T-helper 1 cell treated with Interleukin-12 subunit alpha and Interleukin-12 subunit beta and Interleukin-4 antibody, amounts not matched to agents 30 ng/mL and 1 ng/mL, for 36 hours (primary cell): ENCODE measurements around the gene SUFU. TPM values are rescaled to one million over a fixed set of nuclear protein-coding genes. Genes with fewer than 3 reads are reported as not detected.
"Not testable (repeated sequence)": the region's sequence is repeated elsewhere in the genome, so short reads cannot be mapped to it uniquely, and the experiment has no call there.

Experiments used
- intact Hi-C: fragments of 100-400 bp; cut with micrococcal nuclease; formaldehyde crosslinking; loops from one replicate; pipeline ENCODE4 v1.15.1; 2024
- total RNA-seq: library from RNA; stranded (reverse); gene quantifications from 2 replicates; pipeline ENCODE4 v1.2.3, GENCODE V29; 2022

SUFU gene
- total RNA-seq, 1 donor from 2014 or later, result 12.9 TPM

GRCh38 chr10:102667411-102667810 lies 163.6 kb downstream of the SUFU start:
- intact Hi-C loops, result not testable (repeated sequence)

GRCh38 chr10:102668326-102669107 lies 164.7 kb downstream of the SUFU start:
- intact Hi-C loops, result no loop called here

GRCh38 chr10:102669206-102670064 lies 165.7 kb downstream of the SUFU start:
- intact Hi-C loops, result no loop called here

DNA sequence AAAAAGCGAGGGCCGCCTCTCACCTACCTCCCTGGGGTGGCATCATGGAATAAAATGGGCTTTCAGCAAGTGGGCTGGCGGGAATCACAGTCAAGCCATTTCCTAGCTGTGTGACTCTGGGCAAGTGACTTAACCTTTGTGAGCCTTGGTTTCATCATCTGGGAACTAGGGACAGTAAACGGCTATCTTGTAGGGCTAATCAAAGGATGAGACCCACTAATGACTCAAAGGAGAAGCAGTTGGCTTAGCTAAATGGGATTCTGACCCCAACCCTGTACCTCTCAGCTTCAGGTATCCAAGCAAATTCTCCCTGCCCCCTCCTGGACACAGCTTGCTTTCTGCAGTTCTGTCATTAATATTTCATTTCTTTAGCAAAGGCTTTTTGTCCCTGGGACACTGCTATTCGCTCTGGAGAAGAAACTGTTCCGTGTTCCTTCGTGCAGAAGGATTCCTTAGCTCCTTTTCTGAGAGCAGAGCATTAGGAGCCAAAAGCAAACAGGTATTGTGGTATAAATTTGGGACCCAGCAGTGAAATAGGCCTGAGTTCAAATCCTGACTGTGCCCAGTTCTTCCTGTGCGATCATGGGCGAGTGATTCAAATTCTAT lies 166.4 kb downstream of the SUFU start:
- intact Hi-C loops, result no loop called here

GRCh38 chr10:102670871-102671434 lies 167.2 kb downstream of the SUFU start:
- intact Hi-C loops, result no loop called here

DNA sequence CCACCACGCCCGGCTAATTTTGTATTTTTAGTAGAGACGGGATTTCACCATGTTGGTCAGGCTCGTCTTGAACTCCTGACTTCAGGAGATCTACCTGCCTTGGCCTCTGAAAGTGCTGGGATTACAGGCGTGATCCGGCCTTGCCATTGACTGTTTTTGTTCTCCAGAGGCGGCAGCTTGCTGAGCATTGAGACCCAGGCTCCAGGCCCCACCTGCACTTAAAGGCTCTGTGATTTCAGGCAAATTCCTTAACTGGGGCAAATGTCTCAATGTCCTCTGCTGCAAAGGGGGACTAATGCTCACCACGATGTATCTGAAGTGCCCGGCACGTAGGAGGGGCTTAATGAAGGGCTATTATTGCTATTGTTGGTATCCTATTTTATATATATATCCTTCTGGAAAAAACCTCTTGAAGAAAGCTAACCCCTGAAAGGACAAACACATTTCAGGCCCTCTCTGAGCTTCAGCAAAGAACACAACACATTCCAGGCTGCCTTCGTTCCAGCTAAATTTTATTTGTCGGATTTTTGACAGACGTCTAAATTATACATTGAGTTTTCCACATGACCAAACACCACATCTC lies 169.6 kb downstream of the SUFU start:
- intact Hi-C loops, result no loop called here

DNA sequence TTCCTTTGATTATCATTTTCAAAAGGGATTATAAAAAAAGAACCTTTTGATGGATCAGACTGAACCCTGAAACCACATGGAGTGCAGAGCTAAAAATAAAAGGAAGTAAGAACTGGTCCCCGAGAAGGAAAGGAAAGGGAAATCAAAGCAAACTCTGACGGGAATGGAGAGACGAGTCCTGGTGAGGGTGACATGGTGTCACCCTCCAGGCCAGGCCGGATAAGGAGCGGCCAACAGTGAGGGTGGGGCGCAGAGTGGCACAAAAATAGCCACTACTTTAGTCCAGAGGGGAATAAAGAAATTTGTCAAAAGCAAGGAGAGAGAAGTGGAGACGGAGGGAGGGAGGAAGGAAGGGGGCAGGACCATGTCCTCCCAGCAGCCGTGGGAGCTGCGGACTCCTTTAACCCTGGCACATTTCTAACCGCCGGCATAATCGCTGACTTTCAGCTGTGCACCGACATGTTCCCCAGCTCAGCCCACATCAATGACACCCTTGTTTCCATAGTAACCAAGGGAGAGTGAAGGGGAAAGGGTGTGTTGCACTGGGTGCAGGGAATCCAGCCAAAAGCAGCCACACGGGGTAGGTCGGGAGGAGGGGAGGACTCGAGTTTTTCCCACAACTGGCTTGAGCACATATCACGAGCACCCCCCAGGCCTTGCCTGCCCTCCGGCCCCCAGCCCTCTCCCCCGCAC lies 170.2 kb downstream of the SUFU start:
- intact Hi-C loops, result loop anchor here (1.0 kb wide), 6 partner anchors 13 to 722 kb away; partner anchors contain the start of genes ARL3, ATP5MK, PDCD11 and SFXN2

DNA sequence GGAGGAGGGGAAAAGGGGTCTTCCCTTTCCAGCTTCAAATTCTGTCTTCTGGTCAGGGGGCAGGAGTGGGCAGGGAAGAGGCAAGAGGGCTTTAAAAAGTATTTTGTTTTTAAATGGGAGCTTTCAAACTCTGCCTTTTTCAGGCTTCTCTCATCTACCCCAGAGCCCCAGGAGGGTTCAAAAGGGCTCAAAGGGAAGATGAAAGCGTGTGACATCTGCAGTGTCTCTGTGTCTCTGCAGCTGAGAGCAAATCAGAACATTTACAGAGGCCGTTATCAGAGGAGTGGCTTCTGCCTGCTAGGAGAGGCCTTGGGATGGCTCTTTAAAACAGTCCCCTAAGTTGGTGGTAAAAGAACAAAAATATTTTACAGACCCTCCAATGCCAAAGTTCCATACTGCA lies 170.8 kb downstream of the SUFU start:
- intact Hi-C loops, result loop anchor here (1.0 kb wide), 6 partner anchors 13 to 722 kb away; partner anchors contain the start of genes ARL3, ATP5MK, PDCD11 and SFXN2

GRCh38 chr10:102675011-102675665 lies 171.4 kb downstream of the SUFU start:
- intact Hi-C loops, result no loop called here

GRCh38 chr10:102675666-102676533 lies 172.1 kb downstream of the SUFU start:
- intact Hi-C loops, result no loop called here

DNA sequence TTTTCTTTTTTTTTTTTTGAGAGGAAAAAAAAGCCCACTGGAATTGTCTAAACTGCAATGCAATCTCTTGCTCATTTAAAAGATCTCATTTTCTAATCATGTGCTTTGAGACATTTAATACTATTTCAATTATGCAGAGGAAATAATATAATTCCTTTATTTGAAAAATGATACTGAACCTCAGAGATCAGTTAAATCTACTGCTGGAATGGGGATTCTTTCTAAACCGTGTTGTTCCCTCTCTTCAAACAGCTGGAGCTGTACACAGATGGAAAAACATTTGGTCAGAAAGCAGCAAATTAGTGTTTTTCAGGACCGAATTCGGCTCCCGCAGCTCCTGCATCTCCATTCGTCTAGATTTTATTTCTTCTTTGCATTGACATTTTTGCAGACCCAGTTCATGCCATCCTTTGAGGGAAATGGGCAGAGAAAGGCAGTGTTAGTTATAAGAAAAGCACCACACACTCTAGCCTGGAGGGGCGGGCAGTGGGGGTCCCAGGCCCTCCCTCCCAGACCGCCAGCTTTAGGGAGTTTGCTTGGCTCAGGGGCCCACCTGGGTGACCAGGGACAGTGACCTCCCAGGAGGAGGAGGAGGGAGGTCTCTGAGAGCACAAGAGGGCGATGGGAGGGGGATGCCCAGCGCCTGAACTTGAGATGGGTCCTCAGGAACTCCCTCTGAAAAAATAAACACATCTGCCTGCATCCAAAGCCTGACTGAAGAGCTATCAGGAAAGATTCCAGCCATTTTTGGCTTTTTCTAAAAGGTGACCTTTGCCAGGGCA lies 173.0 kb downstream of the SUFU start:
- intact Hi-C loops, result no loop called here

DNA sequence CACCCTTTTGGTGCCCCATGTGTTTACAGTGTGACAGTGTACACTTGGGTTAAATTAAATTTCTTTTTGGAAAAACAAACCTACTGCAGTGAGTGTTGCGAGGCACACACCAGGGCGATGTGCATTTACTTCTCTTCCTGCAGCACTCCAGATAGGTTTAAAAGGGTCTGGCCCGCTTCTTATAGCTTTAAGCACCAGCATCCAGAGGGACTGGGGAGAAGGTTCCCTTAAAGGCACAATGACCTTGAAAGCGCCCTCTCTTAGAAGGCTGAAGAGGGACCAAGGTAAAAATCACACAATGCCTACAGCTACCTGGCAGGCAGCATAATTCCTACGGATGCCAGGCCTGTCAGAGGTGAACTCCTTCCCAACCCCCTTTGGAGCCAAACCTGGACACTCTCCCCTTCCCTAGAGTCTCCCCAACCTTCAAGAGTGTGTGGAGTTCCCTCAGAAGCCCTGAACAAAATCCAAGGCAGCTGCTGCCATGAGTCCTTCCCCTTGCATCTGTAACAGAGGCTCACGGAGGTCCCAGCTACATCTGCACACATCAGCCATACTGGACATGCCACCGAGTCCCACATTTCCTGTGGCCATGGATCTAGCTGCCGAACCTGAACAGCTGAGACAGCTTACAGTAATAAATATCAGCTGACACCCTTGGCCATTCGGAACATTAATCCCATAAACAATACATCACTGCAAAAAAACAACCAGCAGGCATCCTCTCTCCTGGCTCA lies 173.7 kb downstream of the SUFU start:
- intact Hi-C loops, result no loop called here

DNA sequence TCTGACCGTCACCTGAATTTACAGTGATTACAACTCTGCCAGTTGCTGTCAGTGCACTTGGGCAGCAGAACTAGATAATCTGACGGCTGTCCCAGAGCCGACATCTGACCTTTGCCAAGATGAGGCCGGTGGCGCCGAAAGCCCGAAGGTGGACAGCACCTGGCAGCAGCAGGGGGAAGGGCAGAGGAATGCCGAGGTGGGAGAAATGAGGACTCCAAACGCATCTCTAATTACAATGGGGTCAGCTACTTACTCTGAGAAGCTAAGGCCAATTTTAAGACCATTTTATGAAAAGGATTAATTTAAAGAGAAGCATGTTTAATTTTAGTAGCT lies 174.3 kb downstream of the SUFU start:
- intact Hi-C loops, result no loop called here

DNA sequence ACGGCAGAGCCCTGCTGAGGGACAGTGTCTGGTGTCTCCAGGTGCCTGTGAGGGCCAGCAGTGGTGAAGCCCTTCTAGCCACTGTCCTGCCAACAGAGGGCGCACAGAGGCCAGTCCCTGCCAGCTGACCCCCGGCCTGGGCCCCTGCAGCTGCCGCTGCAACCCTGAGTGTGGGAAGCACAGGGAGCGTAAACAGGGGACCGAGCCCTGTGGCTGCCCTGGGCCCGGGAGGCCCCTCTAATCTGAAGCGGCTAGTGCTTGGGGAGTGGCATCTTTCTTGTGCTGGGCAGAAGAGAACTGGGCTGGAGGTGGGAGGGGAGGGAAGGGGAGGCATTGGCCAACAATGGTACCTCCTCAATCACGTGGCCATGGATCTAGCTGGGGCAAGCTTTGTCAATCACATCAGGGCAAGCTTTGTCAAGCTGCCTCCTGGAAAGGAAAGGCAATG lies 175.1 kb downstream of the SUFU start:
- intact Hi-C loops, result no loop called here

DNA sequence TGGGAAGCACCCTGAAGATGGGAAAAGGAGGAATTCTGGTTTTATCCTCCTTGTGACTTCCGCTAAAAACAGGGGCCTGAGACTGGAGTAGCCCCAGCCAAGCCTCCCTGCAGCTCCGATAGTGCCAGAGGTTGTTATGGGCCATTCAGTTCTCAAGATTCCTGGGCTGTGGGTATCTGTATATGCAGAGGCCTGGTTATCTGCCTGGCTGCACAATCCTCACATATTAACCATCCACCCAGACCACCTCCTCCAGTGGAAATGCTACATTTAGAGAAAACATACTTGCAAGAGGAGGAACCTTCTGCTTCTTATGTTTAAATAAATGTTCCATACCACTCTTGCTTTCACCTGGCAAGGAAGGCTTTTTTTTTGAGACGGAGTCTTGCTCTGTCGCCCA lies 175.8 kb downstream of the SUFU start:
- intact Hi-C loops, result no loop called here

- intact Hi-C loops, result no loop called here
Observed at GRCh38 chr10:102681696-102682095, 177.9 kb downstream of the SUFU start.

- intact Hi-C loops, result no loop called here
Observed at GRCh38 chr10:102682416-102682815, 178.6 kb downstream of the SUFU start.

GRCh38 chr10:102682981-102683380 lies 179.2 kb downstream of the SUFU start:
- intact Hi-C loops, result no loop called here
